Left colon (tissue), 2 donors: ENCODE results near the gene GRK1. TPM values are rescaled to one million over a fixed set of nuclear protein-coding genes. Genes with fewer than 3 reads are reported as not detected.
"Not testable (repeated sequence)": the region's sequence is repeated elsewhere in the genome, so short reads cannot be mapped to it uniquely, and the experiment has no call there.

ENCODE experiments used
- ATAC-seq: fragments of 200-7000 bp; cut with Tn5 transposase; one replicate; pipeline ENCODE4 v1.9.1; 2020; ENCODE audit warnings: mild to moderate bottlenecking, moderate library complexity
- DNase-seq, 2 donors: peaks; one replicate each; pipeline ENCODE4 v3.0.0-alpha.2; 2020
- intact Hi-C, 2 donors: fragments of 100-400 bp; cut with DNase I in 1 of 2; cut with micrococcal nuclease in 1 of 2; formaldehyde crosslinking; loops; one replicate each; pipeline versions ENCODE4 v1.11.2 to v1.14.0; 2022; cut with DNase I, micrococcal nuclease
- total RNA-seq, 2 donors: library from RNA; stranded (reverse); fragmentation: NEBNext Ultra II Directional; extraction: Animal tissue kit (Norgen Biotek cat#: 25700); gene quantifications; one replicate each; pipeline ENCODE4 v1.2.1, GENCODE V29; 2021
- donor health status: DM: no; HTN: no; CAD: no.
- donor health status: DM: yes; HTN: yes; CAD: no.

The GRK1 gene
- total RNA-seq, 2 donors from 2014 or later, result 0.09 TPM; not detected in 1

- no peak for DNase-seq
- intact Hi-C loops, result no loop called here
- no peak for ATAC-seq
Observed at GRCh38 chr13:113722921-113723320, 55.9 kb downstream of the GRK1 start.

DNA sequence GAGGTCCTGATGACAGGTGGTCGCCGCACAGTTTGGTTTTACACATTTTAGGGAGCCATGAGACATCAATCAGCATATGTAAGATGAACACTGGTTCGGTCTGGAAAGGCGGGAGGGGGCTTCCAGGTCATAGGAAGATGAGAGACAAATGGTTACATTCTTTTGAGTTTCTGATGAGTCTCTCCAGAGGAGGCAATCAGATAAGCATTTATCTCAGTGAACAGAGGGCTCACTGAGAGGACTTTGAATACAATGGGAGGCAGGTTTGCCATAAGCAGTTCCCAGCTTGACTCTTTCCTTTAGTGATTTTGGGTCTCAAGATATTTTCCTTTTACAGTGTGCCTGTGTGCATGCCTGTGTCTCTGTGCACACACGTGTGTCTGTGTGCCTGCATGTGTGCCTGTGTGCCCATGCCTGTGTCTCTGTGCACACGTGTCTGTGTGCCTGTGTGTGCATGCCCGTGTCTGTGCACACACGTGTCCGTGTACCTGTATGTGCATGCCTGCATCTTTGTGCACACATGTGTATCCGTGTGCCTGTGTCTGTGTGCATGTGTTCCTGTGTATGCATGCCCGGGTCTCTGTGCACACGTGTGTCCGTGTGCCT lies 56.5 kb downstream of the GRK1 start:
- no peak for ATAC-seq

DNA sequence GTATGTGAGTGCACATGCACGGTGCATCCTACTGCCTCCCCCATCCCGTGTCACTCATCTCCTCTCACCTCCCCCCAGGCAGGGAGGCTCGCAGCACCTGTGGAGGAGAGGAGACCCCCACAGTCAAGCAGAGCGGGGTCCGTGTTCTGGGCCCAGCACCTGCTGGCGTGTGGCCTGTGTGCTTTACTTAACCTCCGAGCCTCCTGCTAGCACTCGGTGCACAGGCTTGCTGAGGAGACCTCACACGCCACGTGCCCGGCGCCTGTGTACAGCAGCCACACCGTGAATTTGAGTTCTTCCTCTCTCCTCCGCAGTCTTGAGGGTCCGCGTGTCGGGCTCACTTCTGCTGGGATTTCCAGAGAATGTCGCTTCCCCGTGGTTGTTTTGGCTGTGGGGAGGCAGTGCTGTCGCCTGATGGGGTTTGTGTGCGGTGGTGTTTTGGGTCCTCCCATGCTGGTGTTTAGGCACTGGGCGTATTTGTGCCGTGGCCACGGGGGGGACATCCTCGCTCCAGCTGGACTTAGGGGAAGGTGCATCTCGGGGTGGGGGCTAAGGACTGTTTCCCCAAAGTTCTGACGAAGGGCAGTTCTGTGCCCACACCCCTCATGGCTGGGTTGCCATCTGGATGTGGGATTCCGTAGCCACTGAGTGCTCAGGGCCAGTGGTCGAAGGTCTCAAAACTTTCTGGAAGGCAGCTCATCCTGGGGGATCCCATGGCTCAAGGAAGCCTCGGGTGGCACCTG lies 57.2 kb downstream of the GRK1 start:
- DNase-seq, result no peak
- intact Hi-C loops, result no loop called here
- peak; percentile 6 for ATAC-seq

More for the DNA sequence above, 56.5 kb downstream of the GRK1 start:
- DNase-seq, result no peak
- intact Hi-C loops, result no loop called here

DNA sequence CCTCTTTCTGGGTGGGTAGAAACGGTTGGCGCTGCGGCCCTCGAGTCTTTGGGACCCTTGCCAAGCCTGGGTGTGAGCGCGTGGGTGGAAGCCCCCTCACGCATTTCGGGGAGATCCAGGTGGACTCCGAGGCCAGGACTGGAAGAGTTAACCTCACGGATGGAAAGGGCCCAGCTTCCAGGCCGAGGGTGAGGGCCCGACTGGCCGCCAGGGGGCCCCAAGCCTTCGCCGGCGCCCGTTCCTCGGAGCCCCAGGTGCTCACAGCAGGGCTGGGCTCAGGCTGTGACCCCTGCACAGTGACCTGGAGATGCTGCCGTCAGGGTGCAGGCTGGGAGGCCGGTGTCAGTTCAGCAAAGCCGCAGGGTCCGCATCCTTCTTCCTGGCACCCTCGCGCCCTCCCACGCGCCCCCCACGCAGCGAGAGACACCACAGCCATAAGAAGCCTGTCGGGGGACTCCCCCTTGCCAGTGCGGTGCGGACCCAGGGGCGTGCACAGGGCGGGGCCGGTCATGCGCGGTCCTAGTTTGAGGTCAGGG lies 57.8 kb downstream of the GRK1 start:
- DNase-seq (peak; percentile 72 to 83), ATAC-seq (peak; percentile 91)
- intact Hi-C loops, result no loop called here

DNA sequence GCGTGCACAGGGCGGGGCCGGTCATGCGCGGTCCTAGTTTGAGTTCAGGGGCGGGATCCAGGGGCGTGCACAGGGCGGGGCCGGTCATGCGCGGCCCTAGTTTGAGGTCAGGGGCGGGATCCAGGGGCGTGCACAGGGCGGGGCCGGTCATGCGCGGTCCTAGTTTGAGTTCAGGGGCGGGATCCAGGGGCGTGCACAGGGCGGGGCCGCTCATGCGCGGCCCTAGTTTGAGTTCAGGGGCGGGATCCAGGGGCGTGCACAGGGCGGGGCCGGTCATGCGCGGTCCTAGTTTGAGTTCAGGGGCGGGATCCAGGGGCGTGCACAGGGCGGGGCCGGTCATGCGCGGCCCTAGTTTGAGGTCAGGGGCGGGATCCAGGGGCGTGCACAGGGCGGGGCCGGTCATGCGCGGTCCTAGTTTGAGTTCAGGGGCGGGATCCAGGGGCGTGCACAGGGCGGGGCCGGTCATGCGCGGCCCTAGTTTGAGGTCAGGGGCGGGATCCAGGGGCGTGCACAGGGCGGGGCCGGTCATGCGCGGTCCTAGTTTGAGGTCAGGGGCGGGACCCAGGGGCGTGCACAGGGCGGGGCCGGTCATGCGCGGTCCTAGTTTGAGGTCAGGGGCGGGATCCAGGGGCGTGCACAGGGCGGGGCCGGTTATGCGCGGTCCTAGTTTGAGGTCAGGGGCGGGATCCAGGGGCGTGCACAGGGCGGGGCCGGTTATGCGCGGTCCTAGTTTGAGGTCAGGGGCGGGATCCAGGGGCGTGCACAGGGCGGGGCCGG lies 58.5 kb downstream of the GRK1 start:
- DNase-seq, result peak in 1 of 2 donors; percentile 56
- intact Hi-C loops, result not testable (repeated sequence)

GRCh38 chr13:113726106-113726821 lies 59.2 kb downstream of the GRK1 start:
- peak; percentile 41 for ATAC-seq
- intact Hi-C loops, result not testable (repeated sequence)

More for the DNA sequence above, 58.5 kb downstream of the GRK1 start:
- not testable (repeated sequence) for ATAC-seq

DNA sequence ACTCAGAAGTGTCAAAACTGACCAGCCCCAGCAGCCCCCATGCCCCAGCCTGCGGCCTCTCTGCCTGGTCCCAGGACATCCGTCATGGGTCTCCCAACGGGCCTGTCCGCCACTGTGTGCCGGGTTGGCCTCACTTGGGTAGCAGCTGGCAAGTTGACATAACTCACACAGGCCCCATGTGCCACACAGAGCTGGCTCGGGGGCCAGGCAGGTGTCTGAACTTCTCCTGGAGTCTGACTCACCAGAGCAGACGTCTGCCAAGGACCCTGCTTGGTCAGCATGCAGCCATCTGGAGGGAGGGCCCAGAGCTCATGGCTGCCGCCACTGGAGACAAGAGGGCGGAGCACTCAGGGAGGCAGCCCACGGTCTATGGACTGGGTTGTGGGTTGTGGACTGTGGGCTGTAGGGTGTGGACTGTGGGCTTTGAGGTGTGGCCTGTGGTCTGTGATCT lies 60.0 kb downstream of the GRK1 start:
- DNase-seq (no peak), ATAC-seq (no peak)
- intact Hi-C loops, result no loop called here

More at GRCh38 chr13:113726106-113726821, 59.2 kb downstream of the GRK1 start:
- peak in 1 of 2 donors; percentile 50 for DNase-seq

GRCh38 chr13:113728571-113729054 lies 61.6 kb downstream of the GRK1 start:
- ATAC-seq, result no peak
- intact Hi-C loops, result no loop called here
- DNase-seq, result no peak

DNA sequence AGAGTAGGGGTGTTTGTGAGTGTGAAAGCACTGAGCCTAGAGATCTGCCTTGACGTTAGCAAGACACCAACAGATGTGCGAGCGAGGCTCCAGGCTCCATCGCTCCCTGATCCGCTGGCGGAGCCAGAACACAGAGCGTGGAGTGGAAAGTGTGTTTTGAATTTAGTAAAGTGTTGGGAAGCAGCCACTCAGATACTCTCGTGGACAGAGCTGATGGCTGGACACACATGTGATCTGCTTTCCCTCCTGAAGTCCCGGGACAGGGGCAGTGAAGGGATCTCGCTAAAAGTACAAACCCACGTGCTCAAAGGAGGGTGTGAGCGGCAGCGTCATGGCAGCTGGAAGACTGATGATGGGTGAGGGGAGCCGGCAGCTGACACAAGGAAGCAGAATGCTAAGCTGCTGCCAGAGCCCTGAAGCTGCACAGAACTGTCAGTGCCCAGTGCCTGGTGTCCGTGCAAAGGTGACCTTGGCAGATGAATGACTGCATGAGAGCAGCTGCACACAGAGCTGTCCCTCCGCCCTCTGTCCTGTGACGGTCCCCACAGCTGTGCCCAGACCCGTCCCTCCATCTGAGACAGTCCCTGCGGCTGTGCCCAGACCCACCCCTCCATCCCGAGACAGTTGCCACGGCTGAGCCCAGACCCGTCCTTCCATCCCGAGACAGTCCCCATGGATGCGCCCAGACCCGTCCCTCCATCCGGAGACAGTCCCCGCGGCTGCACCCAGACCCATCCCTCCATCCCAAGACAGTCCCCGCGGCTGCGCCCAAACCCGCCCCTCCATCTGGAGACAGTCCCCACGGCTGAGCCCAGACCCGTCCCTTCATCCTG lies 62.4 kb downstream of the GRK1 start:
- ATAC-seq, result peak; percentile 7
- intact Hi-C loops, result no loop called here
- no peak for DNase-seq

GRCh38 chr13:113730258-113730691 lies 63.3 kb downstream of the GRK1 start:
- ATAC-seq (no peak), DNase-seq (no peak)
- intact Hi-C loops, result no loop called here

DNA sequence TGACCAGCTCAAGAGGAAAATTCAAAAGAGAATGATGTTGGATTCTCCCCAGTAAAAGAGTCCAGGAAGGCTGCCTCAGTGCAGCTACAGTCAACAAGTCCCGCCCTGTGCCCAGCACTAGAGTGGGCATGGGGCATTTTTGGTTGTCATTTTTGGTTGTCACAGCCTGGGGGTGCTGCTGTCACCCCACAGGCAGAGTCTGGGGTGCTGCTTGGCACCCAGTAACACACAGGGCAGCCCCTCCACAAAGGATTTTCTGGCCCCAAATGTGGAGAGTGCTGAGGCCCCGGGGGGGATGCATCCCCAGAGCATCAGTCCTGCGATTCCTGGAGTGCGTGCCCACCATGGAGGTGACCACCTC lies 63.8 kb downstream of the GRK1 start:
- DNase-seq (no peak), ATAC-seq (peak; percentile 20)
- intact Hi-C loops, result no loop called here

- intact Hi-C loops, result no loop called here
- DNase-seq (no peak), ATAC-seq (no peak)
Observed at GRCh38 chr13:113731192-113732175, 64.5 kb downstream of the GRK1 start.

DNA sequence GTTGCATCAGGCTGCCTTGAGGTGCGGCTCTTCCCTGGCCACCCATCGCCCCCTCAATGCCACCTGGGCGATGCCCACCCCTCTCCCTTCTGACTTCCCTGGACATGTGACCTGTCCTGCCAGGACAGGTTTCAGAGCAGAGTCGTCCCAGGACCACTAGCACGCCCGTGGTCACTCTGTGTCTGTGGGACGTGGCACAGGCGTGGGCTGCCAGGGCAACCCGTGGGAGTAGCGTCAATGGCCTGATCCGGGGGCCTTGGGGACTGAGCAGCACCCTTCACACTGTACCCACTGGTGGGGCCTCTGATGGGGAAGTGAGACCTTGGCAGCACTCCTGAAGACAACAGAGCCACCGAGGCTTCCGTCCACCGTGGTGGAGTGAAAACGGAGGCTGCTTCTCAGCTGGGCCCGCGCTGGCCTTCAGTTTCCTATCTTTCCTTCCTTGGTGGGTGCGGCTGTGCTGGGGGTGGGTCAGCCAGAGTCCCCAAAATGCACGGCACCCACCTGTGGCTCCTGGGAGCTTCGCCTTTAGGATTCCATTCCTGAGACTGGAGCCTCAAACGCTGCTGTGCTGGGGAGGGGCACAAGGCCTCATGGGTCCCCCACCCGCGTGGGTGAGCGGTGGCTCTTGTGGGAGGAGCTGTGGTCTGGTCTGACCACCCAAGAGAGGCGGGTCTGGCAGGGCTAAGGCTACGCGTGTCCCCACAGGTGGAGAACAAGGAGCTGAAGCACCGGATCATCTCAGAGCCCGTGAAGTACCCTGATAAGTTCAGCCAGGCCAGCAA lies 65.3 kb downstream of the GRK1 start:
- DNase-seq, result no peak
- no peak for ATAC-seq
- intact Hi-C loops, result no loop called here

DNA sequence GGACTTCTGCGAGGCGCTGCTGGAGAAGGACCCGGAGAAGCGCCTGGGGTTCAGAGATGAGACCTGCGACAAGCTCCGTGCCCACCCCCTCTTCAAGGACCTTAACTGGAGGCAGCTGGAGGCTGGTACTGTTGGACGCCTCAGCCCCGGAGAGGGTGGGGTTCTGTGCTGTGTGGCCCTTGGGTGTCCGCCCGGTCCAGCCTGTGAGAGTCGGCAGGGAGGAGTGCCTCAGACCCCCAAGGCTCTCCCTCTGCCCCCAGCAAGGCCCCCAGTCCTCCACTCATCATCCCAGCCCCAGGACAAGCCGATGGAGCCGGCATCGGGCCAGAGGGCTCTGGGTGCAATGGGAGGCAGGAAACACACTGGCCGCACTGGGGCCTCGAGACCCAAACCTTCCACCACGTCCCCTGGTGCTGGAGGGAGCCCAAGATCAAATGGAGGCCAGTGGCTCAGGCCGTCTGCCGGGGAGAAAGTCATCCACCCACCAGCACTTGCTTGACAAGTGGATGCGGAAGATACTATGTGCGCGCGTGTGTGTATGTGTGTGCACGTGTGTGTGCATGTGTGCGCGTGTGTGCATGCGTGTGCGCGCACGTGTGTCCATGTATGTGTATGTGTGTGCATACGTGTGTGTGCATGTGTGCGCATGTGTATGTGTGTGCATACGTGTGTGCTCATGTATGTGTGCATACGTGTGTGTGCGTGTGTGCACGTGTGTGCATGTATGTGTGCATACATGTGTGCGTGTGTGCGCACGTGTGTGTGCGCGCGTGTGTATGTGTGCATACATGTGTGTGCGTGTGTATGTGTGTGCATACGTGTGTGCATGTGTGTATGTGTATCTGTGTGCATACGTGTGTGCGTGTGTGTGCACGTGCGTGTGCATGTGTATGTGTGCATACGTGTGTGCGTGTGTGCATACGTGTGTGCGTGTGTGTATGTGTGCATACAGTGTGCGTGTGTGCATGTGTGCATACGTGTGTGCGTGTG lies 66.2 kb downstream of the GRK1 start:
- ATAC-seq (no peak), DNase-seq (no peak)
- intact Hi-C loops, result no loop called here
